ENCODE data around the gene XXYLT1. TPM values are rescaled to one million over a fixed set of nuclear protein-coding genes. Genes with fewer than 3 reads are reported as not detected.

Gene XXYLT1
- total and polyA plus RNA-seq, 2 of the 4 experiments (the other 2 are of a cell fraction) = 14.7 to 18.1 TPM

DNA sequence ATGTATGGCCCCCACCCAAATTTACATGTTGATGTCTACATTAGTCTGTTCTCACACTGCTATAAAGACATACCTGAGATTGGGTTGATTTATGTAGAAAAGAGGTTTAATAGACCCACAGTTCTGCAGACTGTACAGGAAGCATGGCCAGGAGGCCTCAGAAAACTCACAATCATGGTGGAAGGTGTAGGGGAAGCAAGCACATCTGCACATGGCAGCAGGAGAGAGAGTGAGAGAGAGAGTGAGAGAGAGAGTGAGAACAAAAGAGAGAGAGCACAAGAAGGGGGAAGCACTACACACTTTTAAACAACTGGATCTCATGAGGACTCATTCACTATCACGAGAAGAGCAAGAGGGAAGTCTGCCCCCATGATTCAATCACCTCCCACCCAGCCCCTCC lies 130.5 kb downstream of the XXYLT1 start:
- CTCF ChIA-PET = no interaction called here
- TF ChIP-seq, protein P1, sequence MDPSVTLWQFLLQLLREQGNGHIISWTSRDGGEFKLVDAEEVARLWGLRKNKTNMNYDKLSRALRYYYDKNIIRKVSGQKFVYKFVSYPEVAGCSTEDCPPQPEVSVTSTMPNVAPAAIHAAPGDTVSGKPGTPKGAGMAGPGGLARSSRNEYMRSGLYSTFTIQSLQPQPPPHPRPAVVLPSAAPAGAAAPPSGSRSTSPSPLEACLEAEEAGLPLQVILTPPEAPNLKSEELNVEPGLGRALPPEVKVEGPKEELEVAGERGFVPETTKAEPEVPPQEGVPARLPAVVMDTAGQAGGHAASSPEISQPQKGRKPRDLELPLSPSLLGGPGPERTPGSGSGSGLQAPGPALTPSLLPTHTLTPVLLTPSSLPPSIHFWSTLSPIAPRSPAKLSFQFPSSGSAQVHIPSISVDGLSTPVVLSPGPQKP (IDR thresholded peaks at IDR 0.05; ENCODE audit: borderline replicate concordance, low read depth, low read length) = no peak
- TF ChIP-seq CEBPB (IDR thresholded peaks at IDR 0.05; ENCODE audit: low read depth, low read length) (no peak), RAD21 (IDR thresholded peaks at IDR 0.05; ENCODE audit: low read length) (no peak), USF2 (IDR thresholded peaks at IDR 0.05; ENCODE audit: low read depth, low read length) (no peak), MAZ (IDR thresholded peaks at IDR 0.05; ENCODE audit: borderline replicate concordance, low read depth, low read length) (no peak), RFX5 (IDR thresholded peaks at IDR 0.05; ENCODE audit: low read depth, low read length) (no peak), BHLHE40 (IDR thresholded peaks at IDR 0.05; ENCODE audit: low read depth, low read length) (no peak), CHD1 (IDR thresholded peaks at IDR 0.05; ENCODE audit: low read depth, low read length) (no peak), POLR2A (IDR thresholded peaks at IDR 0.05; ENCODE audit: low read depth, low read length) (no peak), SMC3 (IDR thresholded peaks at IDR 0.05; ENCODE audit: low read depth, low read length) (no peak), FOS (IDR thresholded peaks at IDR 0.05; ENCODE audit: low read depth, low read length) (no peak), MXI1 (IDR thresholded peaks at IDR 0.05; ENCODE audit: borderline replicate concordance, low read depth, low read length) (no peak), MAFK (IDR thresholded peaks at IDR 0.05; ENCODE audit: low read depth, low read length) (no peak)
- TF ChIP-seq, protein P2, sequence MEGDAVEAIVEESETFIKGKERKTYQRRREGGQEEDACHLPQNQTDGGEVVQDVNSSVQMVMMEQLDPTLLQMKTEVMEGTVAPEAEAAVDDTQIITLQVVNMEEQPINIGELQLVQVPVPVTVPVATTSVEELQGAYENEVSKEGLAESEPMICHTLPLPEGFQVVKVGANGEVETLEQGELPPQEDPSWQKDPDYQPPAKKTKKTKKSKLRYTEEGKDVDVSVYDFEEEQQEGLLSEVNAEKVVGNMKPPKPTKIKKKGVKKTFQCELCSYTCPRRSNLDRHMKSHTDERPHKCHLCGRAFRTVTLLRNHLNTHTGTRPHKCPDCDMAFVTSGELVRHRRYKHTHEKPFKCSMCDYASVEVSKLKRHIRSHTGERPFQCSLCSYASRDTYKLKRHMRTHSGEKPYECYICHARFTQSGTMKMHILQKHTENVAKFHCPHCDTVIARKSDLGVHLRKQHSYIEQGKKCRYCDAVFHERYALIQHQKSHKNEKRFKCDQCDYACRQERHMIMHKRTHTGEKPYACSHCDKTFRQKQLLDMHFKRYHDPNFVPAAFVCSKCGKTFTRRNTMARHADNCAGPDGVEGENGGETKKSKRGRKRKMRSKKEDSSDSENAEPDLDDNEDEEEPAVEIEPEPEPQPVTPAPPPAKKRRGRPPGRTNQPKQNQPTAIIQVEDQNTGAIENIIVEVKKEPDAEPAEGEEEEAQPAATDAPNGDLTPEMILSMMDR (conservative IDR thresholded peaks at IDR 0.05; ENCODE audit: low read depth, low read length) = no peak
- Histone ChIP-seq H2AK5ac (ENCODE audit: low read depth, low read length) (no peak overlapping the region), H3K4me3 (ENCODE audit: insufficient read depth, low read depth, low read length) (no peak overlapping the region), H3K56ac (ENCODE audit: extremely low read depth, insufficient read depth, low read length) (no peak overlapping the region), H2AFZ (replicated peaks; ENCODE audit: low read length, poor library complexity) (no peak overlapping the region), H2BK15ac (ENCODE audit: low read depth, low read length) (no peak overlapping the region), H4K20me1 (ENCODE audit: insufficient read depth, low read length) (no peaks in the 10 kb centered on the region), H3K27ac (ENCODE audit: insufficient read depth, low read length) (no peak overlapping the region), H3K79me1 (ENCODE audit: low read depth in 1 of 2, low read length in 2 of 2) (0 out of 4 replicates have a peak, but pooled peaks cover 4 to 8% of the 10 kb centered on the region in 2 experiments), H2BK20ac (ENCODE audit: low read depth, low read length) (no peak overlapping the region), H3K4ac (ENCODE audit: low read depth, low read length) (no peak overlapping the region), H3K18ac (ENCODE audit: low read depth, low read length) (no peak overlapping the region), H3K36me3 (ENCODE audit: control insufficient read depth, insufficient read depth, low read length) (0 out of 2 replicates have a peak, but pooled peaks cover 2% of the 10 kb centered on the region), H4K8ac (ENCODE audit: low read depth in 2 of 2, low read length in 2 of 2) (no peak overlapping the region), H2AK9ac (replicated peaks; ENCODE audit: low read depth, low read length, poor library complexity) (no peak overlapping the region), H3K9ac (ENCODE audit: low read depth, low read length) (no peak overlapping the region), H3K4me2 (ENCODE audit: low read depth, low read length) (no peak overlapping the region), H3K4me1 (ENCODE audit: control insufficient read depth, insufficient read depth, low read length) (no peaks in the 10 kb centered on the region), H2BK120ac (ENCODE audit: low read depth, low read length) (no peak overlapping the region), H3K23ac (ENCODE audit: low read depth, low read length) (no peak overlapping the region), H3K14ac (replicated peaks; ENCODE audit: low read depth, low read length) (no peak overlapping the region), H3K27me3 (ENCODE audit: control insufficient read depth, insufficient read depth, low read length) (no peaks in the 10 kb centered on the region), H2BK5ac (ENCODE audit: low read depth, low read length, poor library complexity, severe bottlenecking) (no peak overlapping the region), H4K5ac (ENCODE audit: low read depth, low read length) (no peak overlapping the region), H3K9me3 (ENCODE audit: control insufficient read depth, insufficient read depth, low read length) (no peaks in the 10 kb centered on the region; the same call in 1 of the 2 replicates), H3K9me1 (ENCODE audit: insufficient read depth, low read length) (no peaks in the 10 kb centered on the region), H4K91ac (ENCODE audit: insufficient read depth, low read depth, low read length) (no peak overlapping the region)
- POLR2A ChIA-PET (ENCODE audit: unreplicated experiment) = no interaction called here
- WGBS, 2 experiments (ENCODE audit: extremely low coverage in 2 of 2, insufficient read length in 1 of 2) = no CpG with 5 or more reads among the region's 1 CpG
- in situ Hi-C loops (cut with MboI; ENCODE audit: low sequenced_read_pairs) = no loop called here
- ATAC-seq (ENCODE audit: low read depth) = no peak
- no TSS peak for BruUV-seq (replicated peaks)
- dilution Hi-C loops (cut with HindIII; ENCODE audit: low sequenced_read_pairs, unreplicated experiment) = no loop called here
- no peak for DNase-seq
- intact Hi-C loops (cut with micrococcal nuclease) = no loop called here

Data from IMR-90 (cell line).